ENCODE measurements around the gene HNRNPA3. TPM values are rescaled to one million over a fixed set of nuclear protein-coding genes. Genes with fewer than 3 reads are reported as not detected.
A peak's percentile ranks its signal among the peaks of the same experiment; 100 is the strongest.

Gene HNRNPA3
- total and polyA plus RNA-seq, 2 experiments from 2014 or later = 15.0 to 51.0 TPM

- H3K9me3 ChIP-seq (ENCODE audit: low read depth) = no peaks in the 10 kb centered on the region
- TF ChIP-seq EZH2phosphoT487 (IDR thresholded peaks at IDR 0.05; ENCODE audit: insufficient read depth, low read depth) (peak; percentile 85), EZH2 (IDR thresholded peaks at IDR 0.05; ENCODE audit: insufficient read depth, poor library complexity, severe bottlenecking) (no peak)
- 50 to 52% methylated on average over 8 of the region's 8 CpGs for WGBS, 2 experiments (ENCODE audit: low coverage in 1 of 2, low lambda C conversion rate in 2 of 2, missing lambda C conversion rate in 2 of 2)
- no peak overlapping the region for H3K9ac ChIP-seq
- no peak overlapping the region for H3K4me3 ChIP-seq
- H2AFZ ChIP-seq = peak overlapping the region; percentile 63
- 0 out of 2 replicates have a peak, but pooled peaks cover 10% of the 10 kb centered on the region for H3F3A ChIP-seq (ENCODE audit: insufficient read depth)
- no peak overlapping the region for H3K27ac ChIP-seq
- H3K9me2 ChIP-seq (ENCODE audit: insufficient read depth) = no peaks in the 10 kb centered on the region
- DNase-seq = peak; percentile 71
- H4K20me1 ChIP-seq (ENCODE audit: insufficient read depth) = no peaks in the 10 kb centered on the region
- H3K4me1 ChIP-seq (ENCODE audit: insufficient read depth) = peaks cover 10% of the 10 kb centered on the region; the same call in 1 of the 2 replicates
- peak overlapping the region; percentile 16 for H3K4me2 ChIP-seq (ENCODE audit: unreplicated experiment)
- H3K79me2 ChIP-seq (ENCODE audit: insufficient read depth) = no peaks in the 10 kb centered on the region
- H3K36me3 ChIP-seq (ENCODE audit: low read depth) = no peaks in the 10 kb centered on the region
- in situ Hi-C loops (cut with MboI) = no loop called here
- H3K27me3 ChIP-seq (replicated peaks; ENCODE audit: insufficient read depth) = no peaks in the 10 kb centered on the region
Measured at GRCh38 chr2:177187631-177188312, 24.8 kb upstream of the HNRNPA3 start.

GRCh38 chr2:177188482-177189469 is 23.8 kb upstream of the HNRNPA3 start:
- Histone ChIP-seq H3K9me3 (ENCODE audit: low read depth) (no peaks in the 10 kb centered on the region), H3K4me2 (ENCODE audit: unreplicated experiment) (no peak overlapping the region), H4K20me1 (ENCODE audit: insufficient read depth) (no peaks in the 10 kb centered on the region), H3F3A (ENCODE audit: insufficient read depth) (0 out of 2 replicates have a peak, but pooled peaks cover 10% of the 10 kb centered on the region), H2AFZ (no peak overlapping the region), H3K9ac (no peak overlapping the region), H3K9me2 (ENCODE audit: insufficient read depth) (no peaks in the 10 kb centered on the region), H3K27me3 (replicated peaks; ENCODE audit: insufficient read depth) (no peaks in the 10 kb centered on the region), H3K36me3 (ENCODE audit: low read depth) (no peaks in the 10 kb centered on the region), H3K79me2 (ENCODE audit: insufficient read depth) (no peaks in the 10 kb centered on the region), H3K4me1 (ENCODE audit: insufficient read depth) (peaks cover 10% of the 10 kb centered on the region; the same call in 1 of the 2 replicates), H3K27ac (no peak overlapping the region), H3K4me3 (no peak overlapping the region)
- no peak for DNase-seq
- 86 to 87% methylated on average over 7 of the region's 7 CpGs for WGBS, 2 experiments (ENCODE audit: low coverage in 1 of 2, low lambda C conversion rate in 2 of 2, missing lambda C conversion rate in 2 of 2)
- TF ChIP-seq EZH2 (IDR thresholded peaks at IDR 0.05; ENCODE audit: insufficient read depth, poor library complexity, severe bottlenecking) (no peak), EZH2phosphoT487 (IDR thresholded peaks at IDR 0.05; ENCODE audit: insufficient read depth, low read depth) (no peak)
- in situ Hi-C loops (cut with MboI) = no loop called here

GRCh38 chr2:177190941-177191340 is 21.7 kb upstream of the HNRNPA3 start:
- H3K4me3 ChIP-seq = no peak overlapping the region
- no peaks in the 10 kb centered on the region for H3K79me2 ChIP-seq (ENCODE audit: insufficient read depth)
- H2AFZ ChIP-seq = no peak overlapping the region
- H3K9me3 ChIP-seq (ENCODE audit: low read depth) = no peaks in the 10 kb centered on the region
- no peak for DNase-seq
- H3K9me2 ChIP-seq (ENCODE audit: insufficient read depth) = no peaks in the 10 kb centered on the region
- H3K36me3 ChIP-seq (ENCODE audit: low read depth) = no peaks in the 10 kb centered on the region
- H3K27ac ChIP-seq = no peak overlapping the region
- no peaks in the 10 kb centered on the region for H3K27me3 ChIP-seq (replicated peaks; ENCODE audit: insufficient read depth)
- H3K4me2 ChIP-seq (ENCODE audit: unreplicated experiment) = no peak overlapping the region
- TF ChIP-seq EZH2phosphoT487 (IDR thresholded peaks at IDR 0.05; ENCODE audit: insufficient read depth, low read depth) = no peak
- TF ChIP-seq EZH2 (IDR thresholded peaks at IDR 0.05; ENCODE audit: insufficient read depth, poor library complexity, severe bottlenecking) = no peak
- peaks cover 10% of the 10 kb centered on the region; the same call in 1 of the 2 replicates for H3K4me1 ChIP-seq (ENCODE audit: insufficient read depth)
- in situ Hi-C loops (cut with MboI) = no loop called here
- no peaks in the 10 kb centered on the region for H4K20me1 ChIP-seq (ENCODE audit: insufficient read depth)
- 86 to 93% methylated on average over 1 of the region's 1 CpG for WGBS, 2 experiments (ENCODE audit: low coverage in 1 of 2, low lambda C conversion rate in 2 of 2, missing lambda C conversion rate in 2 of 2)
- H3F3A ChIP-seq (ENCODE audit: insufficient read depth) = 0 out of 2 replicates have a peak, but pooled peaks cover 10% of the 10 kb centered on the region
- H3K9ac ChIP-seq = no peak overlapping the region

DNA sequence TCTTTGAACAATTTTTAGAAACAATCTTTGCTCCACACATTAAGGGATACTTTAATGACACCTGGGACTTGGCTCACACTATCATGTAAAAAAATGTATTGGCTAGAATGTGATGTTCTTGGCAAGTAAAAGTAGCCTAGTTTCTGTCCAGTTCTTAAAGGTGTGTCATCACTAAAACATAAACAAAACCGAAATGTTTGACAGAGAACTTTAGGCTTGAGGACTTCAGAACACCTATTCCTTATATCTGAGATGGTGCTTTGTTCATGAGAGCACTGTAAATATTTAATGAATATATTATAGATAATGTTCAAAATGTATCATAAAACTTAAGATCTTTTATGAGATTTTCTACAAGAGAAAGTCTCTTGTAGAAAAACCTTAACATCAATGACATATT is 19.8 kb upstream of the HNRNPA3 start:
- Histone ChIP-seq H3K27me3 (replicated peaks; ENCODE audit: insufficient read depth) (no peaks in the 10 kb centered on the region), H3K4me3 (no peak overlapping the region), H3K79me2 (ENCODE audit: insufficient read depth) (no peaks in the 10 kb centered on the region), H3K27ac (no peak overlapping the region), H3K9me3 (ENCODE audit: low read depth) (no peaks in the 10 kb centered on the region), H4K20me1 (ENCODE audit: insufficient read depth) (no peaks in the 10 kb centered on the region), H2AFZ (no peak overlapping the region), H3F3A (ENCODE audit: insufficient read depth) (0 out of 2 replicates have a peak, but pooled peaks cover 5% of the 10 kb centered on the region), H3K4me2 (ENCODE audit: unreplicated experiment) (no peak overlapping the region), H3K36me3 (ENCODE audit: low read depth) (no peaks in the 10 kb centered on the region), H3K9ac (no peak overlapping the region), H3K9me2 (ENCODE audit: insufficient read depth) (no peaks in the 10 kb centered on the region), H3K4me1 (ENCODE audit: insufficient read depth) (peaks cover 4% of the 10 kb centered on the region; the same call in 1 of the 2 replicates)
- in situ Hi-C loops (cut with MboI) = no loop called here
- 80 to 83% methylated on average over 1 of the region's 1 CpG for whole genome bisulfite sequencing, 2 experiments (ENCODE audit: low coverage in 1 of 2, low lambda C conversion rate in 2 of 2, missing lambda C conversion rate in 2 of 2)
- no peak for DNase-seq
- TF ChIP-seq EZH2phosphoT487 (IDR thresholded peaks at IDR 0.05; ENCODE audit: insufficient read depth, low read depth) (no peak), EZH2 (IDR thresholded peaks at IDR 0.05; ENCODE audit: insufficient read depth, poor library complexity, severe bottlenecking) (no peak)

Data from GM23248 (cell line).